Stimulated activated CD8-positive, alpha-beta memory T cell treated with anti-CD3 and anti-CD28 coated beads, Interleukin-12 subunit alpha, Interleukin-12 subunit beta, amount 100 ng/mL, for 4 hours (primary cell): ENCODE data around the gene LARGE1.

Source experiments
- DNase-seq: peaks from one replicate; pipeline ENCODE4 v3.0.0-alpha.2; 2020; ENCODE audit warnings: low read depth

Gene LARGE1

GRCh38 chr22:33920197-33920540 is at the start of gene LARGE1:
LARGE1 (minus strand) TSS chr22:33920476.
- no peak for DNase-seq

GRCh38 chr22:33969045-33969444 is 48.8 kb upstream of the LARGE1 start:
- DNase-seq = no peak

- no peak for DNase-seq
These were observed 43.8 kb upstream of the LARGE1 start for GRCh38 chr22:33964121-33964520.

- DNase-seq = no peak
These were observed 42.1 kb upstream of the LARGE1 start for GRCh38 chr22:33962409-33962808.

GRCh38 chr22:33958741-33959140 is 38.5 kb upstream of the LARGE1 start:
- no peak for DNase-seq

GRCh38 chr22:33957086-33957485 is 36.8 kb upstream of the LARGE1 start:
- no peak for DNase-seq

- no peak for DNase-seq
These were observed 32.5 kb upstream of the LARGE1 start for GRCh38 chr22:33952776-33953175.

GRCh38 chr22:33940741-33941140 is 20.5 kb upstream of the LARGE1 start:
- no peak for DNase-seq

GRCh38 chr22:33932997-33933396 is 12.7 kb upstream of the LARGE1 start:
- no peak for DNase-seq

- DNase-seq = no peak
These were observed 11.1 kb upstream of the LARGE1 start for GRCh38 chr22:33931406-33931805.

- DNase-seq = no peak
These were observed 7.5 kb upstream of the LARGE1 start for GRCh38 chr22:33927752-33928151.

- DNase-seq = no peak
These were observed 4.9 kb upstream of the LARGE1 start for GRCh38 chr22:33925194-33925593.

- no peak for DNase-seq
These were observed 3.5 kb upstream of the LARGE1 start for GRCh38 chr22:33923660-33924246.

- no peak for DNase-seq
These were observed 2.8 kb upstream of the LARGE1 start for GRCh38 chr22:33923033-33923432.

GRCh38 chr22:33922349-33922681 is 2.0 kb upstream of the LARGE1 start:
- DNase-seq = no peak

GRCh38 chr22:33921525-33922348 is 1.5 kb upstream of the LARGE1 start:
- DNase-seq = no peak

GRCh38 chr22:33920927-33921524 is 750 bp upstream of the LARGE1 start:
- DNase-seq = peak; percentile 65

- no peak for DNase-seq
These were observed 682 bp downstream of the LARGE1 start for GRCh38 chr22:33919391-33920196.

GRCh38 chr22:33918676-33919365 is 1.5 kb downstream of the LARGE1 start:
- DNase-seq = no peak

- DNase-seq = no peak
These were observed 2.4 kb downstream of the LARGE1 start for GRCh38 chr22:33917744-33918406.

GRCh38 chr22:33914699-33915098 is 5.6 kb downstream of the LARGE1 start:
- no peak for DNase-seq

- DNase-seq = no peak
These were observed 6.1 kb downstream of the LARGE1 start for GRCh38 chr22:33914131-33914530.
